Measurements from ENCODE around the gene ADM.
"Not testable (repeated sequence)": the region's sequence is repeated elsewhere in the genome, so short reads cannot be mapped to it uniquely, and the experiment has no call there.

Gene ADM, protein sequence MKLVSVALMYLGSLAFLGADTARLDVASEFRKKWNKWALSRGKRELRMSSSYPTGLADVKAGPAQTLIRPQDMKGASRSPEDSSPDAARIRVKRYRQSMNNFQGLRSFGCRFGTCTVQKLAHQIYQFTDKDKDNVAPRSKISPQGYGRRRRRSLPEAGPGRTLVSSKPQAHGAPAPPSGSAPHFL

DNA sequence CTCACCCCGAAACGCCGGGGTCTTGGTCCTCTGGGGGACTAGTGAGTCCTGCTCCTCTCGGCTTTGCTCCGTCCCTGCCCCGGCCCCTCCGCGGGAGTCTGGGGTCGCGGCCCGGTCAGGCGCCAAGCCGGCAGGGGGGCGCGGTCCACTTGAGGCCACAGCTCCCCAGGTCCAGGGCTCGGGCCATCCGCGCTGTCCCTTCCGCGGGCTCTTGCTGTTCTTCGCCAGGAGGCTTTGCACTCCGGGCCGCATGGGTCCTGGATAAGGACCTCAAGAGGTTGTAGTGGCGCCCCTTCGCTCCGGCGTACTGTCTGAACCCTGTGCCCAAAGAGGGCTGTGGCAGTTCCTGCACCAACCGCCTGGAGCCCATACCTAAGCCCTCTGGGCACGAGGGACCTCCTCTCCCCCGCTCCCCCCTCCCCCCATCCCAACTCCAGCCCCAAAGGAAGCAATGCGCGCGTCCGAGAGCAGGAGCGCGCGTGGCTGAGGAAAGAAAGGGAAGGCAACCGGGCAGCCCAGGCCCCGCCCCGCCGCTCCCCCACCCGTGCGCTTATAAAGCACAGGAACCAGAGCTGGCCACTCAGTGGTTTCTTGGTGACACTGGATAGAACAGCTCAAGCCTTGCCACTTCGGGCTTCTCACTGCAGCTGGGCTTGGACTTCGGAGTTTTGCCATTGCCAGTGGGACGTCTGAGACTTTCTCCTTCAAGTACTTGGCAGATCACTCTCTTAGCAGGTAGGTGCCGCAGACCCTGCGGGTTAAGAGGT lies at the start of gene ADM:
Gene ADM, plus strand, starts transcription at position 579 of the 767 bp plus-strand sequence. CDS start 628 bp downstream, outside the sequence.
- peak; percentile 96 for DNase-seq (ENCODE audit: low read depth in 2 of 2)

DNA sequence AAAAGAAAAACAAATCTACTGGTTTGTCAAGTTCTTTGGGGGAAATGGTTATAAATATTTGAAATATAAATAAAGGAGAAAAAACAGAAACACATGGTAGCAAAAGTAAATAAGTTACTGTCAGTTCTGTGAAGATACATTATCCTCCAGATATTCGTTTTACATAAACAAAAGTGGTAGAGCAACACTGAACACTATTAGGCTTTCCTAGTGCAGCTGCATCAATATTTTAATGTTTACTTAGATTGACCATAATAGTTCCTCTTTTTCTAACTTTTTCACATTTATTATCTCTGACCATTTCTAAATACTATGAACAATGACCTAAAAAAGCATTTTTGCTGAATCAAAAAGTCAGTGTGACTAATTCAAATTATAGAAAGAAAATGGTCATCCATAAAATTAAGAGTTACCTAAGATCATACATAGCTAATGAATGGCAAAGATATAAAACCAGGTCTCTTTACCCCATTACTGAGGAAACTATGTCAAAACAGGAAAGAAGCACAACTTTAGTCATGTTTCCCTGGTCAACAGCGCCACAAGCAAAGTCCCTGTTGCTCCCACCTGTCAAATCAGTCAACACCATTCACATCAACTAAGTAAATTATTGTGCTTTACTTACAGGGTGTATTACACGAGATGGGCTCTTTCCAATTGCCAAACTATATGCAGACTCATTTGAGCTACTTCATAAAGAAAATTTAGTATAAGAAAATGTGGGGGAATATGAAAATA lies 49.3 kb upstream of the ADM start:
- no peak for DNase-seq (ENCODE audit: low read depth in 2 of 2)

GRCh38 chr11:10257478-10257877 lies 47.4 kb upstream of the ADM start:
- DNase-seq (ENCODE audit: low read depth in 2 of 2), result no peak

DNA sequence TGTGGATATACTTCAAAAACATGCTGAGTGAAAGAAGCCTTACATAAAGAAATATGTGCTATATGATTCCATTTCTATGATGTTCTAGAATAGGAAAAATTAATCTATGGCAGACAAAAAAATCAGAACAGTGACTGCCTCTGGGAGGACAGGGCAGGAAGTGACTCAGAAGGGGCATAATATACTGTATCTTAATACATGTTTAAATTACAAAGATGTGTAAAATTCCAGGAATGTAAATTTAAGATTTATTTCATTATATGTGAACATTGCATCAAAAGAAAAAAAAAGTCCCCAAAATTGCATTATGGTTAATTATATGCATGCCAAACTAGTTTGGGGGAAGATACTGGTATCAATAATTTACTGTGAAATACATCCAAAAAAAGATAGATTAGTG lies 43.1 kb upstream of the ADM start:
- DNase-seq (ENCODE audit: low read depth in 2 of 2), result no peak

- DNase-seq (ENCODE audit: low read depth in 2 of 2), result peak; percentile 63 to 73
Observed at GRCh38 chr11:10263929-10264328, 40.9 kb upstream of the ADM start.

- not testable (repeated sequence) for DNase-seq (ENCODE audit: low read depth in 2 of 2)
Observed at GRCh38 chr11:10264716-10265115, 40.2 kb upstream of the ADM start.

DNA sequence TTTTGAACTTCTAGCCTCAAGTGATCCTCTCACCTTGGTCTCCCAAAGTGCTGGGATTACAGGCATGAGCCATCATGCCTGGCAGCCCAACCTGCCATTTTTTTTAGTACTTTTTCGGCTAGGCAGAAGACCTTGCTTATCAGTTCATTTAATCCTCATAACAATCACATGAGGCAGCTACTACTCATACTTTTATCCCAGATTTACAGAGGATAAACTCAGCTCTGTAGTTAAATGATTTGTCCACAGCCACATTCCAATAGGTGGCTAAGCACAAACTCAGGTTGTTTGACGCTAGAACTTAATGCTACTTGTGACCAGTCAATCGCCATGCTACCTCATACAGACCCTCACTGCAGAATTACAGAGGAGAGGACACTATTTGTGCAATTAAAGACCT lies 38.9 kb upstream of the ADM start:
- DNase-seq (ENCODE audit: low read depth in 2 of 2), result no peak

DNA sequence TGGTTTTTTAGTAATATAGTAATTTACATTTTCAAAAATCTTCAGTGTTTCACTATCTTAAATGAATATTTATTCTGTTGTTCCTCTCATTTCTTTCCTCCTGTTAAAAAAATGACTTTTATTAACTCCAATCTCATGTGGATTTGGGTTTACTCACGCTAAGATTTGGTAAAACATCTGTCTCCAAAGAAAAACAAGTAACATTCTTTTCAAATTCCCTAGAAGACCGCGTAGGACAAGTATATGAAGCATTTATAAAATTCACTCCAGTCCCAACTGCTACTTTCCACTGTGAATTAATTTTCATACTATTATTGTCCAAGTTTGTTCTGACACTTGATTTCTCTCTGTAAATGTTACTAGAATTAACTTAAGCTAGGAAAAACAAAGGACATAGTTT lies 37.1 kb upstream of the ADM start:
- no peak for DNase-seq (ENCODE audit: low read depth in 2 of 2)

GRCh38 chr11:10268746-10269488 lies 36.0 kb upstream of the ADM start:
- DNase-seq (ENCODE audit: low read depth in 2 of 2), result no peak

- DNase-seq (ENCODE audit: low read depth in 2 of 2), result no peak
Observed at GRCh38 chr11:10272132-10272531, 32.7 kb upstream of the ADM start.

GRCh38 chr11:10273738-10274137 lies 31.1 kb upstream of the ADM start:
- DNase-seq (ENCODE audit: low read depth in 2 of 2), result no peak

GRCh38 chr11:10274726-10275125 lies 30.1 kb upstream of the ADM start:
- DNase-seq (ENCODE audit: low read depth in 2 of 2), result no peak

DNA sequence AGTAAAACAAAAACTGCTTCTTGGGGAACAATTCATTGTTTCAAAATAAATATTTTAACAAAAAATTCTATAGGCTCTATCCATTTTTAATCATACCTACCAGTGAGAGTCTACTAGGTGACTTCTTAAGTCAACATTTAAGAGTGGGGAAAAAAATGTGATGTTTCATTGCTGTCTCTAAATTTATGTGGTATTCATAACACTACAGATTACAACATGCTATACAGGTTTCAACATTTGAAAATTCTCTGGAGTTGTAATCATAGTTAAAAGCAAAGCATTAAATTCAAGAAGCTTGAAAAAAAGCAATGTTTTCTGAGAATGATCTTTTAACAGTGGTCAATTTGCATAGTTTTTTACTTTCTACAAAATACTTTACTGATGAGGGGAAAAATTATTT lies 29.2 kb upstream of the ADM start:
- peak in 1 of 2 experiments; percentile 27 for DNase-seq (ENCODE audit: low read depth in 2 of 2)

DNA sequence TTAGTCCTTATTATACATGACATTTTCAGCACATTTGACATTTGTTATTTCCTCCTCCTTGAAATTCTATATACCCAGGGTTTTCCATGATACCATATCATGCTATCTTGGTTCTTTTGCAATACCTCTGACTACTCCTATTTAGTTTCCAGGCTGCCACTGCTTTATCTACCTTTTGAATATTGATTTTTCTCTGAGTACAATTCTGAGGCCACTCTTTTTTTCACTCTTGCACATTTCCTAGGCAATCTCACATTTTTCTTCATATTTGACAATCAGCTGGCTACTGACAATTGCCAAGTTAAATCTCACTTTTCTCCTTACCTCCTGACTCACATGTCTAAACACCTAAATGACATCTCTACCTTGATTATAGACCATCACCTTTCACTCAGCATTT lies 22.8 kb upstream of the ADM start:
- no peak for DNase-seq (ENCODE audit: low read depth in 2 of 2)

DNA sequence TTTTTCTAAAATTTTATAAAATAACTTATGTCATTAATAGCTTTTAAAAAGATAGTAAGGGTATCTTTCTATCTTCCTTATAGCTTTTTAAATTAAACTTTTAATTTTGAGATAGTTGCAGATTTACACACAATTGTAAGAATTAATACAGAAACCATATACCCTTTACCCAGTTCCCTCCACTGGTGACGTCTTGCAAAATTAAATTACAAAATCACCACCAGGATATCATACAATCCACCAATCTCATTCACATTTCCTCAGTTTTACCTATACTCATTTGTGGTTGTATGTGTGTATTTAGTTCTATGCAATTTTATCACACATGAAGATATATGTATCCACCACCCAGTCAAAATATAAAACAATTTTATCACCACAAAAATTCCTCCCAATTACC lies 20.9 kb upstream of the ADM start:
- DNase-seq (ENCODE audit: low read depth in 2 of 2), result no peak

- DNase-seq (ENCODE audit: low read depth in 2 of 2), result no peak
Observed at GRCh38 chr11:10285148-10285802, 19.6 kb upstream of the ADM start.

GRCh38 chr11:10287140-10287539 lies 17.7 kb upstream of the ADM start:
- no peak for DNase-seq (ENCODE audit: low read depth in 2 of 2)

DNA sequence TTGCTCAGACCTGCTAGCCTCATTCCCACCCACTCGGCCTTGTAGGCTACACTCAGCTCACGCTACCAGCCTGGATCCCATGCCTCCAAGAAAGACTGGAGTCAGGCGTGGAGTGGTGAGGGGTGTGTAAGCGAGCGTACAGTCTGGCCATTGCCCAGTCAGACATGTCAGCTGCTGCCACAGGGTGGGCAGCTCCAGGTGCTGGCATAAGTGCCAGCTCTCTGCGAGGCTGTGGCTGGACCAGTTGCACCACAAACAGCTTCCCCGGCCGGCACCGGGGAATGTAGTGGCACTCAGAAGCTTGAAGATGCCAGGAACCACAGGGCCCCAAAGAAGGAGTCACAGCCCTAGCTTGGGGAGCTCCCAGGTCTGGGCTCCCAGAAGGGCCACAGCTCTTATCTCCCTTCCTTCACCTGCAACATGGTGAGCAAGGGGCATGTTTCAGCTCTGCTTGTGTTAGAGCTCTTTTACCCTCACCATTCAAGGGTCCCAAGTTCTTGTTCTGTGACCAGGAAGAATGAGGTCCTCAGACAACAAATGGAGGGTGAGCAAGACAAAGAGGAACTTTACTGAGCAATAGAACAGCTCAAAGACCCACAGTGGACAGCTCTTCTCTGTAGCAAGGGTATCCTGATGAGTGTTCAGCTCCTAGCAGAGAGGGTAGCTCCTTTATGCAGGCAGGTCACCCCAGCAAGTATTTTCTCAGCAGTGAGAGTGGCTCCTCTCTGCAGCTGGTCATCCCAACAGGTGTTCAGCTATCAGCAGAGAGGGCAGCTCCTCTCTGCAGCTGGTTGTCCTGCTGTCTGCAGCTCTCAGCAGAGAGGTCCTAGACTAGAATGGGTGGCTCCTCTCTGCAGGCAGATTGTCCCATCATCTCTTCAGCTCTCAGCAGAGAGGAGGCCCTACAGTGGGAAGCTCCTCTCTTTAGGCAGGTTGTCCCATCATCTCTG lies 16.8 kb upstream of the ADM start:
- no peak for DNase-seq (ENCODE audit: low read depth in 2 of 2)

DNA sequence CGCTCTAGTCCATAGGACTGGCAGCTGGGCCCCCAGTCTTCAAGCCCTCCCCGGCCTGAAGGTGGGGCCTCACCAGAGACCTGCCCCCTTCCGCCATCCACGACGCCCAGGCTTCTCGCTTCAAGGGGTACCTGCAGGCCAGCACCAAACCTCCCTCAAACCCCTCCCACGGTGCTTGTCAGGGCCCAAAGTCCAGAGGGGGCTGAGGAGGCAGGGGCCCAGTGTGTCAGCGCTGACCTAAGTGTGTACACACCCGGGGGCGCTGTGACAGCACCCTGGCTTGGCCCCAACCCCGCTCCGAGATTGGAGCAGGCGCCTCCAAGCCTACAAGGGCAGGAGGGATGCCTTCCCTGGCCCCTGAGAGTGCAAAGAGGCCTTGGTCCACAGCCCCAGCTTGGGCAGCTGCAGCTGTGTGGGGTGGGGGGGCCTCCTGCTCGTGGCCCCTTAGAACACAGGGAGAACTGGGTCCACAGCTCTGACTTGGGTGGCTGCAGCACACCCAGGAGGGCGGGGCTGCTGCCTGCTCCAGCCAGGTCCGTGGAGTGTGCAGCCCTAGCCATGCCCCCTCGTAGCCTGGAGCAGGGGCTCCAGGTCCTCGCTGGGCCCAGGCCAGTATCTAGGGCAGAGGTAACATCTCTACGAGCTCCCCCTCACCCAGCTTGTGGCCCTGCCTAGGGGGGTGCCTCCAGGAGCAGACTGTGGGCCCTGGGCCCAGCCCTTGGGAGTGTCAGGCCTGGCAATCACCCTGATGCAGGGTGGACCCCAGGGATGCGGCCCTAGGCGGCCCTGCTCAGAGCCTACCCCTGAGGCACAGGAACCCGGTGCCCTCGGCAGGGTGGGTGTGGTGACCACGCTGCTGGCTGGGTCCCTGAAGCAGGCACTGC lies 15.8 kb upstream of the ADM start:
- DNase-seq (ENCODE audit: low read depth in 2 of 2), result no peak

All from fibroblast of skin of left quadriceps (primary cell).